Measurements from ENCODE around the gene PIP5K1C.
"Not testable (repeated sequence)": the region's sequence is repeated elsewhere in the genome, so short reads cannot be mapped to it uniquely, and the experiment has no call there.

- TF ChIP-seq, protein P1, sequence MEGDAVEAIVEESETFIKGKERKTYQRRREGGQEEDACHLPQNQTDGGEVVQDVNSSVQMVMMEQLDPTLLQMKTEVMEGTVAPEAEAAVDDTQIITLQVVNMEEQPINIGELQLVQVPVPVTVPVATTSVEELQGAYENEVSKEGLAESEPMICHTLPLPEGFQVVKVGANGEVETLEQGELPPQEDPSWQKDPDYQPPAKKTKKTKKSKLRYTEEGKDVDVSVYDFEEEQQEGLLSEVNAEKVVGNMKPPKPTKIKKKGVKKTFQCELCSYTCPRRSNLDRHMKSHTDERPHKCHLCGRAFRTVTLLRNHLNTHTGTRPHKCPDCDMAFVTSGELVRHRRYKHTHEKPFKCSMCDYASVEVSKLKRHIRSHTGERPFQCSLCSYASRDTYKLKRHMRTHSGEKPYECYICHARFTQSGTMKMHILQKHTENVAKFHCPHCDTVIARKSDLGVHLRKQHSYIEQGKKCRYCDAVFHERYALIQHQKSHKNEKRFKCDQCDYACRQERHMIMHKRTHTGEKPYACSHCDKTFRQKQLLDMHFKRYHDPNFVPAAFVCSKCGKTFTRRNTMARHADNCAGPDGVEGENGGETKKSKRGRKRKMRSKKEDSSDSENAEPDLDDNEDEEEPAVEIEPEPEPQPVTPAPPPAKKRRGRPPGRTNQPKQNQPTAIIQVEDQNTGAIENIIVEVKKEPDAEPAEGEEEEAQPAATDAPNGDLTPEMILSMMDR (IDR thresholded peaks at IDR 0.05) = not testable (repeated sequence)
- not testable (repeated sequence) for TF ChIP-seq POLR2AphosphoS5 (IDR thresholded peaks at IDR 0.05); POLR2A (IDR thresholded peaks at IDR 0.05; ENCODE audit: low read depth)
Observed at GRCh38 chr19:3581792-3582191, 118.5 kb downstream of the PIP5K1C start.
